Fibroblast of peridontal ligament (primary cell): ENCODE measurements around the gene SPEM2.
"Not testable (repeated sequence)": the region's sequence is repeated elsewhere in the genome, so short reads cannot be mapped to it uniquely, and the experiment has no call there.

ENCODE experiments used
- DNase-seq: peaks from one replicate; pipeline ENCODE4 v3.0.0-alpha.2; 2010; ENCODE audit errors: extremely low read depth

SPEM2 gene

GRCh38 chr17:7471729-7472128 lies 46.3 kb downstream of the SPEM2 start:
- no peak for DNase-seq

- not testable (repeated sequence) for DNase-seq
Measured at GRCh38 chr17:7474767-7475166, 49.4 kb downstream of the SPEM2 start.

DNA sequence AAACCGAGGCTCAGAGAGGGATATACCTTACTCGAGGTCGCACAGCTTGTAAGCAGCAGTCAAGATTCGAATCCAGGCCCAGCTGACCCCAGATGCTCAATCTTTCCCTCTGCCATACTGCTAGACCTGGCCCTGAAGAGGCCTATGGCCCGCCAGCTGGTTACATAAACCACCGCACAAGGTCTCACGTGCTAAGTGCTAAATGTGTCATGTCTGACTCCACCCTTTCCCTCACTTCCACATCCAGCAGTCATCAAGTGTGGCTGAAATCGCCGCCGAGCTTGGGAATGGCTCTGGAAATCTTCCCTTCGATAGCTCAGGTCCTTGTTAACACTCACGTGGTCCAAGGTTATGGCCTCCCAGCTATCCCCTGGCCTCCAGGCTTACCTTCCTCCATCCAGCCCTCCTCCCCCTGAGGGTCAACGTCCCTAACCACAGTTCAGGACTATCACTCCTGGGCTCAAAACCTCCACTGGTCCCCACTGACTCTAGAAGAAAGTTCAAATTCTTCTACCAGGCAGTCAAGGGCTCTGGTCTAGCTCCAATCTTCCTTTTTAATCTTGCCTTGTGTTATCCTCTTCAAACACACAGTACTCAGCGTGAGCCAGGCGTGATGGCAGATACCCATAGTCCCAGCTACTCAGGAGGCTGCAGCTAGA lies 50.5 kb downstream of the SPEM2 start:
- no peak for DNase-seq

GRCh38 chr17:7476494-7476893 lies 51.1 kb downstream of the SPEM2 start:
- no peak for DNase-seq

DNA sequence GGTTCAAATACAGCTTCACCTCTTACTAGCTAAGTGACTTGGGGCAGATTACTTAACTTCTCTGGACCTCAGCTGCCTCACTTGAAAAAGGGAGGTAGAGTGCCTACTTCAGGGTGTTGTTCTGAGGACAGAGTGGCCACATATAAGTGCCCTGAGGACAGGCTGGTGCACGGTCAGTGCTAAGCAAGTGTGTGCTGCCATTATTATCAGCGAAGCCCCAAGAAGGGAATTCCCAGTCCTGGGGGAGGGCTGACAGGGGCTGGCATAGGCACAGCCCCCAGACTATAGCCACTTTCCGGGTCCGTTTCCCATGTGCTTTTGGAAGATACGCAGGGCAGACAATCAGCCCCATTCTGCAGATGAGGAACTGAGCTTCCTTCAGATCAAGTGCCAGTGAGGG lies 51.5 kb downstream of the SPEM2 start:
- no peak for DNase-seq
